Left ventricle myocardium inferior (tissue), 1 donor: ENCODE data around the gene LILRB4. TPM values are rescaled to one million over a fixed set of nuclear protein-coding genes. Genes with fewer than 3 reads are reported as not detected.
"Not testable (repeated sequence)": the region's sequence is repeated elsewhere in the genome, so short reads cannot be mapped to it uniquely, and the experiment has no call there.

Source experiments
- DNase-seq: peaks from one replicate; pipeline ENCODE4 v3.0.0-alpha.2; 2020
- H3K27ac ChIP-seq: fragments of 200-600 bp; replicated peaks from 2 replicates; pipeline ENCODE4 v1.8.0; 2021
- H3K27me3 ChIP-seq: fragments of 200-600 bp; 2 replicates; pipeline ENCODE4 v1.8.0; 2021; ENCODE audit warnings: low read depth
- H3K36me3 ChIP-seq: fragments of 200-600 bp; 2 replicates; pipeline ENCODE4 v1.8.0; 2021
- H3K4me1 ChIP-seq: fragments of 200-600 bp; 2 replicates; pipeline ENCODE4 v1.8.0; 2021
- H3K4me3 ChIP-seq: fragments of 200-600 bp; 2 replicates; pipeline ENCODE4 v1.8.0; 2021; ENCODE audit warnings: mild to moderate bottlenecking, moderate library complexity
- H3K9me3 ChIP-seq: fragments of 200-600 bp; replicated peaks from 2 replicates; pipeline ENCODE4 v1.8.0; 2021
- intact Hi-C: fragments of 100-400 bp; cut with micrococcal nuclease; formaldehyde crosslinking; loops from one replicate; pipeline ENCODE4 v1.11.0; 2022
- microRNA-seq: library from miRNA; unstranded; fragments of <30 nt; microRNA quantifications from one replicate; pipeline ENCODE4 v1.2.0, GENCODE V29; 2020
- total RNA-seq: library from RNA; stranded (reverse); fragmentation: NEBNext Ultra II Directional; extraction: Animal tissue kit (Norgen Biotek cat#: 25700); gene quantifications from one replicate; pipeline ENCODE4 v1.2.1, GENCODE V29; 2021
- TF ChIP-seq, protein P1 (sequence below): fragments of 200-600 bp; IDR thresholded peaks from 2 replicates; pipeline ENCODE4 v1.8.0; 2021; ENCODE audit warnings: antibody characterized with exemption, mild to moderate bottlenecking, borderline replicate concordance
- donor health status: DM: no; HTN: yes; CAD: no; lungs with severe emphysema.

The LILRB4 gene
- total RNA-seq, 1 donor from 2014 or later, result 4.0 TPM

DNA sequence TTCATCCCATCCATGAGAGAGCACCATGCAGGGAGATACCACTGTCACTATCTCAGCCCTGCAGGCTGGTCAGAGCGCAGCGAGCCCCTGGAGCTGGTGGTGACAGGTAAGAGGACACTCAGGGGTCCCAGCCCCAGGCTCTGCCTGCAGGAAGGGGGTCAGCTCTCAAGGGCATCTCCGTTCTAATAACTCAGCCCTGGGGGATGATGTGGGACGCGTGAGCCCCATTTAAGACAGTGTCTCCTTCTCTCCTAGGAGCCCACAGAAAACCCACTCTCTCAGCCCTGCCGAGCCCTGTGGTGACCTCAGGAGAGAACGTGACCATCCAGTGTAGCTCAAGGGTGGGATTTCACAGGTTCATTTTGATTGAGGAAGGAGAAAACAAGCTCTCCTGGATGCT, 46.0 kb downstream of the LILRB4 start:
- Histone ChIP-seq H3K4me3 (no peak overlapping the region), H3K27me3 (peaks cover 46% of the 10 kb centered on the region), H3K9me3 (no peaks in the 10 kb centered on the region), H3K27ac (no peak overlapping the region), H3K36me3 (no peaks in the 10 kb centered on the region), H3K4me1 (no peaks in the 10 kb centered on the region)
- DNase-seq, result no peak
- TF ChIP-seq, protein P1, sequence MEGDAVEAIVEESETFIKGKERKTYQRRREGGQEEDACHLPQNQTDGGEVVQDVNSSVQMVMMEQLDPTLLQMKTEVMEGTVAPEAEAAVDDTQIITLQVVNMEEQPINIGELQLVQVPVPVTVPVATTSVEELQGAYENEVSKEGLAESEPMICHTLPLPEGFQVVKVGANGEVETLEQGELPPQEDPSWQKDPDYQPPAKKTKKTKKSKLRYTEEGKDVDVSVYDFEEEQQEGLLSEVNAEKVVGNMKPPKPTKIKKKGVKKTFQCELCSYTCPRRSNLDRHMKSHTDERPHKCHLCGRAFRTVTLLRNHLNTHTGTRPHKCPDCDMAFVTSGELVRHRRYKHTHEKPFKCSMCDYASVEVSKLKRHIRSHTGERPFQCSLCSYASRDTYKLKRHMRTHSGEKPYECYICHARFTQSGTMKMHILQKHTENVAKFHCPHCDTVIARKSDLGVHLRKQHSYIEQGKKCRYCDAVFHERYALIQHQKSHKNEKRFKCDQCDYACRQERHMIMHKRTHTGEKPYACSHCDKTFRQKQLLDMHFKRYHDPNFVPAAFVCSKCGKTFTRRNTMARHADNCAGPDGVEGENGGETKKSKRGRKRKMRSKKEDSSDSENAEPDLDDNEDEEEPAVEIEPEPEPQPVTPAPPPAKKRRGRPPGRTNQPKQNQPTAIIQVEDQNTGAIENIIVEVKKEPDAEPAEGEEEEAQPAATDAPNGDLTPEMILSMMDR, result no peak
- intact Hi-C loops, result no loop called here

DNA sequence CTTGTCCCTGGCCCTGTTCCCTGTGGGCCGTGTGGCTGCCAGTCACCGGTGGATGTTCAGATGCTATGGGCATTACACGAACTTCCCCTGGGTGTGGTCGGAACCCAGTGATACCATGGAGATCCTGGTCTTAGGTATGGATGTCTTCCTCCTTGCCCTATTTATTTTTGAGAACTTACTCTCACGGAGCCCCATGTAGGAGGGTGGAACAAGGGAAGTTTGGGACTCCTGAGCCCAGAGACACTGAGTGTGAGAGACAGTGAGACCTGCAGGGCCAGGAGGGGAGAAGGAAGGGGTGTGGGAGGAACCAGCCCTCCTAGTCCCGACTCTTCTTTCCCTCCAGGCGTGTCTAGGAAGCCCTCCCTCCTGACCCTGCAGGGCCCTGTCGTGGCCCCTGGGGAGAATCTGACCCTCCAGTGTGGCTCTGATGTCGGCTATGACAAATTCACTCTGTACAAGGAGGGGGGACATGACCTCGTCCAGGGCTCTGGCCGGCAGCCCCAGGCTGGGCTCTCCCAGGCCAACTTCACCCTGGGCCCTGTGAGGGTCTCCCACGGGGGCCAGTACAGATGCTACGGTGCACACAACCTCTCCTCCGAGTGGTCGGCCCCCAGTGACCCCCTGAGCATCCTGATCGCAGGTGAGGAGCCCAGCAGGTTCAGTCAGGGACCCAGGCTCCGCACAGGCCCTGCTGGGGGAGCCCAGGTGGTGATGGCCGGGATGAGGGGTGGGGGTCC, 46.6 kb downstream of the LILRB4 start:
- no peak overlapping the region for H3K27ac ChIP-seq
- peaks cover 46% of the 10 kb centered on the region for H3K27me3 ChIP-seq
- no peaks in the 10 kb centered on the region for H3K36me3 ChIP-seq
- intact Hi-C loops, result no loop called here
- DNase-seq, result no peak
- H3K9me3 ChIP-seq, result no peaks in the 10 kb centered on the region
- TF ChIP-seq, protein P1, result no peak
- H3K4me3 ChIP-seq, result no peak overlapping the region
- no peaks in the 10 kb centered on the region for H3K4me1 ChIP-seq

DNA sequence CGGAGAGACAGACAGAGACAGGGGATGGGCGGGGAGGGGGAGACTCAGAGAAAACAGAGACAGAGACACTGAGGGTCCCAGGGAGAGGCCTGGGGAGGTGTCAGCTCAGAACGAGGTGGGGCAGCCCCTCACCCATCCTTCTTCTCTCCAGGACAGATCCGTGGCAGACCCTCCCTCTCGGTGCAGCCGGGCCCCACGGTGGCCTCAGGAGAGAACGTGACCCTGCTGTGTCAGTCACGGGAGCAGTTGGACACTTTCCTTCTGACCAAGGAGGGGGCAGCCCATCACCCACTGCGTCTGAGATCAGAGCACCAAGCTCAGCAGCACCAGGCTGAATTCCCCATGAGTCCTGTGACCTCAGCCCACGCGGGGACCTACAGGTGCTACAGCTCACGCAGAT, 47.2 kb downstream of the LILRB4 start:
- H3K4me3 ChIP-seq, result not testable (repeated sequence)

More for the DNA sequence above, 47.2 kb downstream of the LILRB4 start:
- peaks cover 41% of the 10 kb centered on the region for H3K27me3 ChIP-seq
- H3K9me3 ChIP-seq, H3K4me1 ChIP-seq, intact Hi-C loops, H3K27ac ChIP-seq, H3K36me3 ChIP-seq, DNase-seq: not testable (repeated sequence)

Small RNAs within 50 kb of the gene (microRNA-seq; reads per million reads assigned to microRNA genes)
- not detected for gene MIR8061

Other genes starting within 250 kb of the LILRB4 start
- 1.9 TPM for gene TTYH1, start 247.5 kb upstream of the LILRB4 start, total RNA-seq
- 66.0 TPM for gene LENG8, start 213.8 kb upstream of the LILRB4 start, total RNA-seq
- 1.7 TPM for gene LENG9, start 199.2 kb upstream of the LILRB4 start, total RNA-seq
- gene CDC42EP5, start 189.7 kb upstream of the LILRB4 start, total RNA-seq, result 8.7 TPM
- not detected for gene LAIR2, start 160.2 kb upstream of the LILRB4 start, total RNA-seq
- gene LILRA2, start 89.2 kb upstream of the LILRB4 start, total RNA-seq, result 1.6 TPM
- gene LILRA1, start 69.4 kb upstream of the LILRB4 start, total RNA-seq, result 0.22 TPM
- gene LILRB1, start 32.5 kb upstream of the LILRB4 start, total RNA-seq, result 1.5 TPM
- not detected for gene KIR3DL3, start 61.5 kb downstream of the LILRB4 start, total RNA-seq
- gene KIR2DL3, start 75.5 kb downstream of the LILRB4 start, total RNA-seq, result not detected
- gene KIR2DL1, start 106.8 kb downstream of the LILRB4 start, total RNA-seq, result not detected
- gene KIR2DL4, start 140.6 kb downstream of the LILRB4 start, total RNA-seq, result not detected
- not detected for gene KIR3DL1, start 153.5 kb downstream of the LILRB4 start, total RNA-seq
- gene KIR2DS4, start 169.7 kb downstream of the LILRB4 start, total RNA-seq, result not detected
- gene KIR3DL2, start 187.5 kb downstream of the LILRB4 start, total RNA-seq, result not detected
- gene FCAR, start 211.2 kb downstream of the LILRB4 start, total RNA-seq, result not detected
- 0.30 TPM for gene NCR1, start 243.2 kb downstream of the LILRB4 start, total RNA-seq